Measurements from ENCODE around the gene FOXP1. TPM values are rescaled to one million over a fixed set of nuclear protein-coding genes. Genes with fewer than 3 reads are reported as not detected.

Gene FOXP1
- total and polyA plus RNA-seq, 2 of the 8 experiments (the other 6 are each of a cell fraction or from before 2014, with no cell fraction given): 13.9 to 25.4 TPM

DNA sequence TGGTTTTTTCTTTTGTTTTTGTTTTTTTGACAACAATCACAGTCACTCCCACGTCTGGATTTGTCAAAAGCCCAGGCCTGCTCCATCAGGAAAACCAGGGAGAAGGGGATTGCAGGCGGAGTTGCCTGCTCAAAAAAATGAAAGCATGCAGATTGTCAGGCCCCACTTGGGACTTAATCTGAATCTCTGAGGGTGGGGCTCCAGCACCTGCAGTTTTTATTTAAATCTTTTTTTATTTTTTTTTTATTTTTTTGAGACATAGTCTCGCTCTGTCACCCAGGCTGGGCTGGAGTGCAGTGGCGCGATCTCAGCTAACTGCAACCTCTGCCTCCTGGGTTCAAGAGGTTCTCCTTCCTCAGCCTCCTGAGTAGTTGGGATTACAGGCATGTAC, 140.9 kb downstream of the FOXP1 start:
- 0 out of 7 replicates have a peak, but pooled peaks cover 0 to 2% (median 0%) of the 10 kb centered on the region in 4 experiments for H3K4me1 ChIP-seq (replicated peaks in 1 of 4; ENCODE audit: control insufficient read depth in 3 of 4, insufficient read depth in 4 of 4, low read length in 3 of 4)
- H3K9me3 ChIP-seq (ENCODE audit: insufficient read depth in 2 of 2, low read depth in 1 of 2, low read length in 1 of 2): no peaks in the 10 kb centered on the region
- no peaks in the 10 kb centered on the region for H3K23me2 ChIP-seq (ENCODE audit: low read depth, low read length)
- no peaks in the 10 kb centered on the region for H3K27me3 ChIP-seq (replicated peaks in 1 of 4; ENCODE audit: control insufficient read depth in 3 of 4, extremely low read depth in 1 of 4, insufficient read depth in 3 of 4, low read length in 3 of 4)
- H3K36me3 ChIP-seq (ENCODE audit: control insufficient read depth in 2 of 4, insufficient read depth in 4 of 4, low read length in 3 of 4): no peaks in the 10 kb centered on the region
- no peak overlapping the region for H3K56ac ChIP-seq (replicated peaks; ENCODE audit: insufficient read length, low read depth, low read length)
- H2AFZ ChIP-seq (ENCODE audit: low read length): no peak overlapping the region
- no peaks in the 10 kb centered on the region for H3K79me2 ChIP-seq (ENCODE audit: control insufficient read depth in 1 of 2, insufficient read depth in 2 of 2, low read length in 2 of 2)
- no peak overlapping the region for H3K18ac ChIP-seq (ENCODE audit: extremely low read depth, low read length)
- no peak overlapping the region for H3K4me2 ChIP-seq (ENCODE audit: insufficient read depth in 1 of 2, low read depth in 2 of 2, low read length in 2 of 2)
- H3K14ac ChIP-seq (ENCODE audit: insufficient read length): no peak overlapping the region
- no peak overlapping the region for H2AK5ac ChIP-seq (ENCODE audit: low read depth, low read length)
- no peak overlapping the region for H3K27ac ChIP-seq (ENCODE audit: low read depth, low read length)
- ChIA-PET POLR2A (ENCODE audit: partially characterized antibody) (interaction anchor here (1.2 kb wide), 1 partner anchor 10 kb away, joined by 3 read pairs; no protein-coding TSS in a partner anchor), CTCF (ENCODE audit: partially characterized antibody) (interaction anchor here (1.1 to 1.7 kb wide), 4 partner anchors 12 to 45 kb away, joined by 3 to 5 read pairs (median 4); no protein-coding TSS in a partner anchor)
- H4K8ac ChIP-seq (ENCODE audit: extremely low read depth, insufficient read depth, low read length): no peak overlapping the region
- H2BK15ac ChIP-seq (ENCODE audit: low read length): no peak overlapping the region
- no peak overlapping the region for H2BK5ac ChIP-seq (ENCODE audit: low read depth, low read length)
- no peak overlapping the region for H3K4ac ChIP-seq (replicated peaks; ENCODE audit: insufficient read length, low read depth, low read length)
- H3K79me1 ChIP-seq (ENCODE audit: low read depth, low read length): 0 out of 2 replicates have a peak, but pooled peaks cover 4% of the 10 kb centered on the region
- no peak overlapping the region for H3K4me3 ChIP-seq (ENCODE audit: extremely low read depth in 1 of 4, insufficient read depth in 2 of 4, low read depth in 3 of 4, low read length in 4 of 4)
- FAIRE-seq (no peak), DNase-seq (ENCODE audit: low read depth in 1 of 2, low spot score in 2 of 2) (no peak)
- H3K23ac ChIP-seq (ENCODE audit: insufficient read length): no peak overlapping the region
- no peak overlapping the region for H2BK12ac ChIP-seq (ENCODE audit: low read depth, low read length)
- no peak overlapping the region for H2BK120ac ChIP-seq (replicated peaks; ENCODE audit: low read depth, low read length)
- H2BK20ac ChIP-seq (ENCODE audit: low read length): no peak overlapping the region
- 94% methylated on average over 5 of the region's 5 CpGs; no CpG with 5 or more reads in 1 of the 2 experiments for WGBS, 2 experiments (ENCODE audit: extremely low coverage in 1 of 2, insufficient coverage in 1 of 2, insufficient read length in 1 of 2, insufficient replicate concordance in 2 of 2, low coverage in 1 of 2, low lambda C conversion rate in 2 of 2, missing lambda C conversion rate in 1 of 2)
- H4K5ac ChIP-seq (ENCODE audit: insufficient read length, low read depth, low read length): no peak overlapping the region
- TF ChIP-seq POU5F1 (IDR thresholded peaks at IDR 0.05; ENCODE audit: low read depth, low read length) (no peak), CBX5 (IDR thresholded peaks at IDR 0.05; ENCODE audit: low read depth, low read length) (no peak), HDAC2 (IDR thresholded peaks at IDR 0.05; ENCODE audit: borderline replicate concordance in 1 of 2, low read depth in 2 of 2, low read length in 2 of 2) (no peak), MAX (IDR thresholded peaks at IDR 0.05) (no peak), BACH1 (IDR thresholded peaks at IDR 0.05; ENCODE audit: low read length) (no peak), EGR1 (IDR thresholded peaks at IDR 0.05; ENCODE audit: borderline replicate concordance, low read depth, low read length) (no peak), SIRT6 (IDR thresholded peaks at IDR 0.05; ENCODE audit: low read length) (no peak), MAFK (IDR thresholded peaks at IDR 0.05; ENCODE audit: low read depth, low read length) (no peak), CHD1 (IDR thresholded peaks at IDR 0.05; ENCODE audit: low read depth, low read length) (no peak), NRF1 (IDR thresholded peaks at IDR 0.05; ENCODE audit: low read depth, low read length) (no peak), ATF2 (IDR thresholded peaks at IDR 0.05; ENCODE audit: low read length) (no peak)
- H3K9ac ChIP-seq (replicated peaks in 1 of 4; ENCODE audit: extremely low read depth in 1 of 4, low read depth in 3 of 4, low read length in 3 of 4): no peak overlapping the region
- peaks cover 0 to 2% of the 10 kb centered on the region in 2 experiments for H4K20me1 ChIP-seq (replicated peaks in 1 of 2; ENCODE audit: control insufficient read depth in 1 of 2, insufficient read depth in 2 of 2, low read length in 2 of 2)
- no peak overlapping the region for H4K91ac ChIP-seq (replicated peaks; ENCODE audit: insufficient read length, low read length)

Measured in H1 (cell line).